IPS-18a (cell line): ENCODE measurements around the gene UBALD1.
A peak's percentile ranks its signal among the peaks of the same experiment; 100 is the strongest.
"Not testable (repeated sequence)": the region's sequence is repeated elsewhere in the genome, so short reads cannot be mapped to it uniquely, and the experiment has no call there.

ENCODE experiments used
- H3K27ac ChIP-seq: one replicate; pipeline ENCODE4 v1.5.1; 2013; ENCODE audit warnings: low read length
- H3K27me3 ChIP-seq: one replicate; pipeline ENCODE4 v1.6.1; 2013; ENCODE audit warnings: mild to moderate bottlenecking, low read length; ENCODE audit not compliant: control insufficient read depth, insufficient read depth
- H3K36me3 ChIP-seq: one replicate; pipeline ENCODE4 v1.6.1; 2013; ENCODE audit warnings: low read depth, low read length; ENCODE audit not compliant: control insufficient read depth
- H3K4me1 ChIP-seq: one replicate; pipeline ENCODE4 v1.6.1; 2013; ENCODE audit warnings: low read depth, low read length; ENCODE audit not compliant: control insufficient read depth
- H3K4me3 ChIP-seq: one replicate; pipeline ENCODE4 v1.5.1; 2013; ENCODE audit warnings: low read length
- H3K9ac ChIP-seq: one replicate; pipeline ENCODE4 v1.6.1; 2013; ENCODE audit warnings: mild to moderate bottlenecking, low read length, moderate library complexity
- H3K9me3 ChIP-seq: one replicate; pipeline ENCODE4 v1.6.1; 2013; ENCODE audit warnings: low read depth, low read length; ENCODE audit not compliant: control insufficient read depth

UBALD1 gene

DNA sequence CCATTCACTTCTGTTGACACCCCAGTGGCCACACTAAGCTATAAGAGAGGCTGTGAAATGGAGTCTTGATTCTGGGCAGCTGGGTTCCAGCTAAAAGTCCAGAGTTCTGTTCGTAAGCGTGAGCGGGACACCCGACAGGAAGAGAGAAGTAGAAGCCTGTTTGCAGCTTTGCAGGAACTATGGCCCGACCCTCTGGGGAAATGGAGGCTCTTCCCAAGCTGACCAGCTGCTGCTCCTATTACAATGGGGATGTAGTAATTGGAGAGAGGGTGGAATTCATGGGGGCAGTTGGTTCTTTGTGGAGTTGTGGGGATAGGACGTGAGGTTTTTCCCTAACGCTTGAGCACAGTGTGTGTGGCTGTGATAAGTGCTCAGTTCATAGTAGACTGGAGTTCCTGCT is 28.4 kb downstream of the UBALD1 start:
- H3K9ac ChIP-seq: no peak overlapping the region
- H3K4me3 ChIP-seq: no peak overlapping the region
- H3K4me1 ChIP-seq: no peaks in the 10 kb centered on the region
- no peak overlapping the region for H3K27ac ChIP-seq
- no peaks in the 10 kb centered on the region for H3K9me3 ChIP-seq
- H3K27me3 ChIP-seq: no peaks in the 10 kb centered on the region
- no peaks in the 10 kb centered on the region for H3K36me3 ChIP-seq

DNA sequence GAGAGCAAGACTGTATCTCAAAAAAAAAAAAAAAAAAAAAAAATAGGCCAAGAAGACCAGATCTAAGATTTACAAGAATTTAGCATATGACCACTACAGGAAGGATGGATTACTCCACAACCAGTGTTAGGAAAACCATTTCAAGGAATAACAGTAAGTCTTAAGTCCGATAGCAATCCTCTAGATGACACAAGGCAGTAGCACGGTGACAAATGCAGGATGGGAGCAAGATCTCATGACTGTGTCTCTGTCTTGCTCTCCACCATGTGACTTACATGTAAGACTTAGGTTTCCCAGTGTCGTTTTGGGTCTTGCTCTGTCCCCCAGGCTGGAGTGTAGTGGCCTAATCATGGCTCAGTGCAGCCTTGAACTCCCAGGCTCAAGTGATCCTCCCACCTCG is 30.8 kb downstream of the UBALD1 start:
- H3K36me3 ChIP-seq: no peaks in the 10 kb centered on the region
- no peak overlapping the region for H3K27ac ChIP-seq
- no peaks in the 10 kb centered on the region for H3K4me1 ChIP-seq
- H3K9me3 ChIP-seq: no peaks in the 10 kb centered on the region
- no peaks in the 10 kb centered on the region for H3K27me3 ChIP-seq
- no peak overlapping the region for H3K4me3 ChIP-seq
- H3K9ac ChIP-seq: no peak overlapping the region

DNA sequence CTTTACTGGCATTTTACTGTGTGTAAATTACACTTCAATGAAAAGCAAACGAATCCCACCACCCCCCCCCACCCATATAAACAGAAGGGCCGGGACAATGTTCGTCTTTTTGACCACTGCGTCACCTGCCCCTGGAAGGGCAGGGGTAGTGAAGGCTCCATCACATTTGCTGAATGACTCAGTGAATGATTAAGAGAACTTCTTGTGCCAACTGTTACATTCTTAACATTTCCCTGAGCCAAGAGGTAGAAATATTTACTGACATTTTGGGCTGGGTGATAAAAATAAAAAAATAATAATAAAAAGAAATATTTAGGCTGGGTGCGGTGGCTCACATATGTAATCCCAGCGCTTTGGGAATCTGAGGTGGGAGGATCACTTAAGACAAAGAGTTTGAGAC is 34.4 kb downstream of the UBALD1 start:
- Histone ChIP-seq H3K27ac (no peak overlapping the region), H3K36me3 (no peaks in the 10 kb centered on the region), H3K9ac (no peak overlapping the region), H3K4me1 (no peaks in the 10 kb centered on the region), H3K9me3 (no peaks in the 10 kb centered on the region), H3K4me3 (no peak overlapping the region), H3K27me3 (no peaks in the 10 kb centered on the region)

DNA sequence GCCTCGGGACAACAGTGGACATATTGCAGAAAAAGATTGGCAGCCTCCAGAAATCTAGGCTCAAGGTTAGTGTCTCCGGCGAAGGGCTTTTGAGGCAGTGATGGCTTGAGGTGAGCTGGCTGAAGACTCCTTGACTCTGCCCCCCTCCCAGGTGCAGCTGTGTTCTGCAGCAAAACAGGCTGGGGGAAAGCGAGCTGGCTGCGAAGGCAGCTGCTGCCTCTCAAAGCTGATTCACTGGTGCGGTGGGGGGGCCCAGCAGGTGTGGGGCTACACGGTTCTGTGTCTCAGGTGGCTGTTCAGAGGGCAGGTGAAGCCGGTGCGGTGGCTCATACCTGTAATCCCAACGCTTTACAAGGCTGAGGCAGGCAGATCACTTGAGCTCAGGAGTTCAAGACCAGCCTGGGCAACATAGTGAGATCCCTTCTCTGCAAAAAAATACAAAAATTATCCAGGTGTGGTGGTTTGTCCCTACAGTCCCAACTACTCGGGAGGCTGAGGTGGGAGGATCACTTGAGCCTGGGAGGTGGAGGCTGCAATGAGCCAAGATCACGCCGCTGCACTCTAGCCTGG is 35.6 kb downstream of the UBALD1 start:
- H3K36me3 ChIP-seq: no peaks in the 10 kb centered on the region
- H3K9me3 ChIP-seq: no peaks in the 10 kb centered on the region
- H3K4me3 ChIP-seq: no peak overlapping the region
- H3K27ac ChIP-seq: no peak overlapping the region
- no peaks in the 10 kb centered on the region for H3K27me3 ChIP-seq
- H3K4me1 ChIP-seq: no peaks in the 10 kb centered on the region
- no peak overlapping the region for H3K9ac ChIP-seq

DNA sequence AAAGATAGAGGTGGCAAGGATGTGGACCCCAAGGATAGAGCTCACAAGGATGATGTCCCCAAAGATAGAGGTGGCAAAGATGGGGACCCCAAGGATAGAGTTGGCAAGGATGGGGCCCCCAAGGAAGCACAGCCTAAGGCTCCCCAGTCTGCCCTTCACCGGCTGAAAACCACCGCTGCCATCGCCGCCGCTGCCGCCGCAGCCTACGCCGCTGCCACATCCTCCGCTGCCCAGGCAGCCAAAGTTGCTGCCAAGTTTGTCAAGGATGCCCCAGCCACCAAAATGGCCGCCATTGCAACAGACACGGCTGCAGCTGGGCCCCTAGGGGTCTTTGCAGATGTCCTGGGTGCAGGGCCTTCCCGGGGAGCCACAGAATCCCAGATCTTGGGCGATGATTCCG is 38.7 kb downstream of the UBALD1 start:
- no peak overlapping the region for H3K27ac ChIP-seq

DNA sequence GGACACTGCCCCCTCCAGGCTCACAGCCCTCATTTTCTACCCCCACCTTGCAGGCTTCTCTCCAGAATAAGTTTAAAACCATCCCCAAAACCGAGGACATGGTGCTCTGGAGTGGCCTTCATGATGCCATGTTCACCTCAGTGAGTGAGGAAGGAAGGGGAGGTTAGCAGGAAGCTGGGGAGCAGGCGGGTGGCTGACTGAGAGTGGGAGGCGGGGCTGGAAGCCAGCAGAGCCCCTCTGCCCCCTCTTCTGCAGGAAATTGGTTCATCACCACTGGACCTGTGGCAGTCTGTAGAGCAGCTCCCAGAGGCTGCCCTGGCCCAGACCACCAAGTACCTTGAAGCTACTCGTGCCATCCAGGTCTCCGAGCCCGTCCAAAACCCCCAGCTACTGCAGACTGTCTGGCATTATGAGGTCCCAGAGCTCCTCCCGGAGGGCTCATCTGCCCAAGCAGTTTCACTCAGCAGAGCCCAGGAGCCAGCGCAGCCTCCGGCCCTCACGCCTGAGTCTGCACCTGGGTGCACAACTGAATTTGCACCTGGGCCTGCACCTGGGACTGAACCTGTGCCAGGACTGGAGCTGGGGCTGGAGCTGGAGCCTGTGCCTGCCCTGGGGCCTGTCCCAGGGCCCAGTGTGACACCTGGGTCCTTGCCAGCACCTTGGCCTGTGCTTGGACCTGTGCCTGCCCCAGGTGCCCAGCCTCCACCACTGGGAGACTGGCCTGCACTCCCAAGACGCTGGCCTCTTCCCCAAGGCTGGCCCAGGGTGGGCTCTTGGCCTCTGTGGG is 39.6 kb downstream of the UBALD1 start:
- Histone ChIP-seq H3K27ac (no peak overlapping the region), H3K4me1 (peaks cover 12% of the 10 kb centered on the region), H3K27me3 (no peaks in the 10 kb centered on the region), H3K4me3 (no peak overlapping the region), H3K9ac (no peak overlapping the region), H3K36me3 (no peaks in the 10 kb centered on the region), H3K9me3 (no peaks in the 10 kb centered on the region)

More for the DNA sequence above, 38.7 kb downstream of the UBALD1 start:
- H3K9ac ChIP-seq: no peak overlapping the region
- H3K9me3 ChIP-seq: no peaks in the 10 kb centered on the region
- H3K36me3 ChIP-seq: no peaks in the 10 kb centered on the region
- no peaks in the 10 kb centered on the region for H3K27me3 ChIP-seq
- H3K4me3 ChIP-seq: no peak overlapping the region
- peaks cover 4% of the 10 kb centered on the region for H3K4me1 ChIP-seq

DNA sequence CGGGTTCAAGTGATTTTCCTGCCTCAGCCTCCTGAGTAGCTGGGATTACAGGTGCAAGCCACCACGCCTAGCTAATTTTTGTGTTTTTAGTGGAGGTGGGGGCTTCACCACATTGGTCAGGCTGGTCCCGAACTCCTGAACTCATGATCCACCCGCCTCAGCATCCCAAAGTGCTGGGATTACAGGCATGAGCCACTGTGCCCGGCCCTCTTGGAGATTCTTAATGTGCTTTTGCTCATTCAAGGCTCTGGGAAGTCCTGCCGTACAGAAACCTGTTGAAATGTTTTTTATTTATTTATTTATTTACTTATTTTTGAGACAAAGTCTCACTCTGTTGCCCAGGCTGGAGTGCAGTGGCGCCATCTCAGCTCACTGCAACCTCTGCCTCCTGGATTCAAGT is 40.8 kb downstream of the UBALD1 start:
- peaks cover 15% of the 10 kb centered on the region for H3K4me1 ChIP-seq
- not testable (repeated sequence) for H3K27ac ChIP-seq, H3K9ac ChIP-seq, H3K36me3 ChIP-seq, H3K27me3 ChIP-seq, H3K4me3 ChIP-seq, H3K9me3 ChIP-seq

DNA sequence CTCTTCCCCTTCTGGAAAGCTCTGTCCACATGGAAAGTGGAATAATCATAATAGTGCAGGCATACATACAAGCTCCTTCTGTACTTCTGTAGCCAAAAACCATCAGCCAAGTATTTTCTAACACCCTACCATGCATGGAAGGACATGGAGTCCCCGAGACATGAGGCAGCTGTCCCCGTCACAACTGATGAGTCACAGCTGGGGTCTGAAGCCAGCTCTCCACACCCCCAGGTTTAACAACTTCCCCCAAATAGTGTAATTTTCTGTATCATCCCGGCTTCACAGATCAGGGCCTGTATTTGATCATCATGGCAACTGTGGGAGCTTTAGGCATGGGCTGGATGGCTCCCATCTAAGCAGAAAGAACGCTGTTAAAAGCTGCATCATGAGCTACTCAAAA is 42.0 kb downstream of the UBALD1 start:
- H3K9me3 ChIP-seq: no peaks in the 10 kb centered on the region
- H3K4me1 ChIP-seq: peaks cover 15% of the 10 kb centered on the region
- no peaks in the 10 kb centered on the region for H3K27me3 ChIP-seq

DNA sequence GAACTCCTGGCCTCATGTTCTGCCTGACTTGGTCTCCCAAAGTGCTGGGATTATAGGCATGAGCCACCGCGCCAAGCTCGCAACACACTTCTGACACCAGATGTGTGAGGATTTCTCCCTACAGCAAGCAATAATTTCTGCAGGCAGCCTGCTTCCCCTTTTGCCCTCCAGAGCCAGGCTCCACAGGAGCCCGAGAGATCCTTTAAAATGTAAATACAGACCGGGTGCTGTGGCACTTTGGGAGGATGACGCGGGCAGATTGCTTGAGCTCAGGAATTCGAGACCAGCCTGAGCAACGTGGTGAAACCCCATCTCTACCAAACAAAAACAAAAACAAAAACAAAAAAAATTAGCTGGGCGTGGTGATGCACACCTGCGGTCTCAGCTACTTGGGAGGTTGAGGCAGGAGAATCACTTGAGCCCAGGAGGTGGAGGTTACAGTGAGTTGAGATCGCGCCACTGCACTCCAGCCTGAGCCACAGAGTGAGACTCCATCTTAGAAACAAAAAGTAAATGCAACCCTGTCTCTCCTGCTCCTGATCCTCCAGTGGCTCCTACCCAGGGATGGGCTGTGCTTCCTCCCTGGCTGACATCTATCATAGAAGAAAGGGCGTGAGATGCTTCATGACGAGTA is 43.9 kb downstream of the UBALD1 start:
- Histone ChIP-seq H3K36me3 (no peaks in the 10 kb centered on the region), H3K4me3 (peak overlapping the region; percentile 13), H3K4me1 (peaks cover 15% of the 10 kb centered on the region), H3K9me3 (no peaks in the 10 kb centered on the region), H3K27ac (peak overlapping the region; percentile 65), H3K27me3 (no peaks in the 10 kb centered on the region), H3K9ac (peak overlapping the region; percentile 40)

More for the DNA sequence above, 42.0 kb downstream of the UBALD1 start:
- Histone ChIP-seq H3K36me3 (no peaks in the 10 kb centered on the region), H3K27ac (no peak overlapping the region), H3K4me3 (no peak overlapping the region), H3K9ac (no peak overlapping the region)

DNA sequence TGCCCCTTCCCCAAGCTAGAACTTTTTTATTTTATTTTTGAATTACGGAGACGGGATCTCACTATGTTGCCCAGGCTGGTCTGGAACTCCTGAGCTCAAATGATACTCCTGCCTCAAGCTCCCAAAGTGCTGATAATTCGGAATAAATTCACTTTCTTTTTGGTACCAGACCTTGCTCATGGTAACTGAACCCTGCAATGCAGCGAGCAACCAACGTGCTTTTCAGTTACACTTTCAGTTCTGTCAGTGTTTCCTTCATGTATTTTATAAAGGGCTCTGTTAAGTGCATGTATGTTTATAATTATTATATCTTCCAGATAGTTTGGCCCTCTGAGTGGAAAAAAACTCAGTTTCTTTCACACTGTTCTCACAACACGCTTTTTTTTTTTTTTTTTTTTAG is 44.6 kb downstream of the UBALD1 start:
- Histone ChIP-seq H3K4me3 (no peak overlapping the region), H3K27me3 (no peaks in the 10 kb centered on the region), H3K4me1 (peaks cover 15% of the 10 kb centered on the region)

DNA sequence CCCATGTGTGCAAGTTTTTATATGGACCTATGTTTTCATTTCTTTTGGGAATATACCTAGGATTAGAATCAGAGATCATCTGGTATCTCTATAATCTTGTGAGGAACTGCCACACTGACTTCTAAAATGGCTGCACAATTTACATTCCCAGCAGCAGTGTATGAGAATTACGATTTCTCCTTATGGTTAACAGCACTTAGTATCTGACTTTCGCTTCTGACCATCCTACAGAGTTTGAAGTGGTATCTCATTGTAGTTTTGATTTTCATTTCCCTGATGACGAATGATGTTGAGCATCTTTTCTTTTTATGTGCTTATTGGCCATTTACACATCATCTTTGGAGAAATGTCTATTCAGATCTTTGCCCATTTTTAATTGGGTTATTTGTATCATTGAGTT is 48.5 kb downstream of the UBALD1 start:
- Histone ChIP-seq H3K9me3 (no peaks in the 10 kb centered on the region), H3K9ac (no peak overlapping the region), H3K4me1 (peaks cover 12% of the 10 kb centered on the region), H3K36me3 (no peaks in the 10 kb centered on the region), H3K4me3 (no peak overlapping the region), H3K27me3 (no peaks in the 10 kb centered on the region), H3K27ac (no peak overlapping the region)

More for the DNA sequence above, 44.6 kb downstream of the UBALD1 start:
- Histone ChIP-seq H3K27ac (no peak overlapping the region), H3K9me3 (no peaks in the 10 kb centered on the region), H3K36me3 (no peaks in the 10 kb centered on the region), H3K9ac (peak overlapping the region; percentile 40)
